ENCODE results near the gene TNIK. TPM values are rescaled to one million over a fixed set of nuclear protein-coding genes. Genes with fewer than 3 reads are reported as not detected.

The TNIK gene
- total RNA-seq, 1 donor from 2014 or later = 1.1 TPM

DNA sequence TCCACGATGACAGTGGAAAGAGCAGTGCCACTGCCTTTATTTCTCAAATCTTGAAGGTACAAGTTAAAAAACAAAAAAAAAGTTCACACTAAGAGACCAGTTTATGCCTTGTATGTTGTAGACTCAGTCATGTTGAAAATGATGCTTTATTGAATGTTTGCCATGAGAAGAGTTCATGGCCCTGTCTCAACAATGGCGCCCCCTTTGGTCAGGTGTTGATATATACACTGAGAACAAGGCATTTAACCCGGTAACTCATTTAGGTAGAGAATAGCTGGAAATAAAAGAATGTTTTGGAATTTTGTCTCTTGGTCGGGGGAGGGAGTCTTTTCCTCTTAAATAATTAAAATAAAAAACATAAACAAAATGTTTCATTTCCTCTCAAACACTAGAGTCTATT lies 288.1 kb downstream of the TNIK start:
- DNase-seq (ENCODE audit: low read depth) (no peak), FAIRE-seq (no peak)
- TF ChIP-seq, protein P1, sequence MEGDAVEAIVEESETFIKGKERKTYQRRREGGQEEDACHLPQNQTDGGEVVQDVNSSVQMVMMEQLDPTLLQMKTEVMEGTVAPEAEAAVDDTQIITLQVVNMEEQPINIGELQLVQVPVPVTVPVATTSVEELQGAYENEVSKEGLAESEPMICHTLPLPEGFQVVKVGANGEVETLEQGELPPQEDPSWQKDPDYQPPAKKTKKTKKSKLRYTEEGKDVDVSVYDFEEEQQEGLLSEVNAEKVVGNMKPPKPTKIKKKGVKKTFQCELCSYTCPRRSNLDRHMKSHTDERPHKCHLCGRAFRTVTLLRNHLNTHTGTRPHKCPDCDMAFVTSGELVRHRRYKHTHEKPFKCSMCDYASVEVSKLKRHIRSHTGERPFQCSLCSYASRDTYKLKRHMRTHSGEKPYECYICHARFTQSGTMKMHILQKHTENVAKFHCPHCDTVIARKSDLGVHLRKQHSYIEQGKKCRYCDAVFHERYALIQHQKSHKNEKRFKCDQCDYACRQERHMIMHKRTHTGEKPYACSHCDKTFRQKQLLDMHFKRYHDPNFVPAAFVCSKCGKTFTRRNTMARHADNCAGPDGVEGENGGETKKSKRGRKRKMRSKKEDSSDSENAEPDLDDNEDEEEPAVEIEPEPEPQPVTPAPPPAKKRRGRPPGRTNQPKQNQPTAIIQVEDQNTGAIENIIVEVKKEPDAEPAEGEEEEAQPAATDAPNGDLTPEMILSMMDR (IDR thresholded peaks at IDR 0.05; ENCODE audit: insufficient read depth, low read length, severe bottlenecking) = peak; percentile 27

DNA sequence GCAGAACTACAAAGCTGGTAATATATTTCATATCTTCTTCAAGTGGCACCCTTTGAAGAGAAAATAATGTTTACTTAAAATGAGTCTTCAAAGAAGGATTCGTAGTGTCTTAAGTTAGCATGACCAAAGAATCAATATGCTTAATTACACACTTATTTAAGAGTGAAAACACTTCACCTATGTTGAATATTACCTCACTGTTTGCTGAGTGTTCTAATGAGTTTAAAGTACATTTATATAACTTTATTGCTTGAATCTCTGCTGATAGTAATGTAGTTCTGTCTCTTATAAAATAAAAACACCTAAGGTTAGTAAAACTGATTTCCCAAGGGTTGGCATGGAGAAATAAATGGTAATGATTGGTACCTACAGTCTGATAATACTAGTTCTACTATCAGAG lies 290.3 kb downstream of the TNIK start:
- Histone ChIP-seq H3K4me3 (ENCODE audit: low read depth, low read length) (no peak overlapping the region), H3K27me3 (ENCODE audit: control insufficient read depth, insufficient read depth, low read length) (no peaks in the 10 kb centered on the region), H3K36me3 (ENCODE audit: control insufficient read depth, insufficient read depth, low read length) (no peaks in the 10 kb centered on the region)
- FAIRE-seq (no peak), DNase-seq (ENCODE audit: low read depth) (no peak)
- TF ChIP-seq, protein P1 (IDR thresholded peaks at IDR 0.05; ENCODE audit: insufficient read depth, low read length, severe bottlenecking) = no peak

More for the DNA sequence above, 288.1 kb downstream of the TNIK start:
- Histone ChIP-seq H3K36me3 (ENCODE audit: control insufficient read depth, insufficient read depth, low read length) (no peaks in the 10 kb centered on the region), H3K4me3 (ENCODE audit: low read depth, low read length) (no peak overlapping the region), H3K27me3 (ENCODE audit: control insufficient read depth, insufficient read depth, low read length) (no peaks in the 10 kb centered on the region)

DNA sequence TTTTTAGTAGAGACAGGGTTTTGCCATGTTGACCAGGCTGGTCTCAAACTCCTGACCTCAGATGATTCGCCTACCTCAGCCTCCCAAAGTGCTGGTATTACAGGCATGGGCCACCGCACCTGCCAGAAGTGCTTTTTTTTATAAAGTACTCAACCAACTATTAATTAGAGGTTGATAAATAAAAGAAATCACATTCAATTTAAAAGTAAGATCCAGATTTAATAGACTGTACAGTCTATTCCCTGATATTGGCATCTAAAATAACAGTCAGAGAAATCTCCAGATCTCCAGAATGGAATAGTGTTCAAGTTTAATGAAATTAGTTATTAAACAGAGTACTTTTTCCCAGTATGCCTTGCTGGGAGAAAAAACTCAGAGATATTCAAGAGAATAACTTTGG lies 290.8 kb downstream of the TNIK start:
- no peak for FAIRE-seq

DNA sequence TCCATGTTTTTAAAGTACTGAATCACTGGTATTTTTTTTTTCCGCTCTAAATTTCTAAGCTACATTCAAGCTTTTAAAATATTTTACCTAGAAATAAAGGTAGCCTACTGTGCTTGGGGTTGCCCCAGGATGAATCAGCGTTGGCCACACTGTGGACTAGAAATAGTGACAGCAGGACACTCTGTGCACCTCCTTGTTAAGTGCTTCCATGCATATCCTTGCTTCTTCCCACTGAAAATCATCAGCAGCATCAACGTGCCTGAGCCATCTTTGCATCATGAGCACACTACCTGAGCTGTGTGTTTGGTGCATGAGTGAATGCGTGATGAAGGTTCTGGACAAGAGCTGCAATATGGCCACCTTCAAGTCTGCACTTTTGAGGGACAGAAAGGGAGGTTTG lies 291.7 kb downstream of the TNIK start:
- H3K36me3 ChIP-seq (ENCODE audit: control insufficient read depth, insufficient read depth, low read length) = no peaks in the 10 kb centered on the region
- no peak overlapping the region for H3K4me3 ChIP-seq (ENCODE audit: low read depth, low read length)
- no peak for FAIRE-seq
- TF ChIP-seq, protein P1 (IDR thresholded peaks at IDR 0.05; ENCODE audit: insufficient read depth, low read length, severe bottlenecking) = no peak
- no peak for DNase-seq (ENCODE audit: low read depth)
- no peaks in the 10 kb centered on the region for H3K27me3 ChIP-seq (ENCODE audit: control insufficient read depth, insufficient read depth, low read length)

More for the DNA sequence above, 290.8 kb downstream of the TNIK start:
- H3K36me3 ChIP-seq (ENCODE audit: control insufficient read depth, insufficient read depth, low read length) = no peaks in the 10 kb centered on the region
- H3K27me3 ChIP-seq (ENCODE audit: control insufficient read depth, insufficient read depth, low read length) = no peaks in the 10 kb centered on the region
- no peak overlapping the region for H3K4me3 ChIP-seq (ENCODE audit: low read depth, low read length)
- no peak for DNase-seq (ENCODE audit: low read depth)
- TF ChIP-seq, protein P1 (IDR thresholded peaks at IDR 0.05; ENCODE audit: insufficient read depth, low read length, severe bottlenecking) = no peak

DNA sequence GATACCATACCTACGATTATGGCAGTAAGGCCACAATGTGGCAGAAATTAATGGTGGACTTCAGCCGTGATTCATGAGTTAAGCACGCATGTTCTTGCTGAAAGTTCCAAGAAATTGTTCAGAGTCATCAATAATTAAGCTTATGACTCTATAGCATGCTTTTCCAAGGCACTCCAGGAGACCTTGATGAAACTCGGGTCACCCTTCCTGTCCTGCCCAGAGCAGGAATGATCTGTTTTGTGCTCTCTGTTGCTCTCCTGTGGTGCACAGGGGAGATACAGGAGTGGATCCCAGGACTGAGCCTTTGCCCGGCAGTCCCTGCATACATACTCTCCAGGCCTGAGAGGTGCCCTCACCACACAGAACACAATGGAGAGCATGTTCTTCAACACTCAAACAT lies 292.1 kb downstream of the TNIK start:
- Histone ChIP-seq H3K27me3 (ENCODE audit: control insufficient read depth, insufficient read depth, low read length) (no peaks in the 10 kb centered on the region), H3K36me3 (ENCODE audit: control insufficient read depth, insufficient read depth, low read length) (no peaks in the 10 kb centered on the region), H3K4me3 (ENCODE audit: low read depth, low read length) (no peak overlapping the region)
- no peak for FAIRE-seq
- DNase-seq (ENCODE audit: low read depth) = peak; percentile 37
- TF ChIP-seq, protein P1 (IDR thresholded peaks at IDR 0.05; ENCODE audit: insufficient read depth, low read length, severe bottlenecking) = peak; percentile 41

DNA sequence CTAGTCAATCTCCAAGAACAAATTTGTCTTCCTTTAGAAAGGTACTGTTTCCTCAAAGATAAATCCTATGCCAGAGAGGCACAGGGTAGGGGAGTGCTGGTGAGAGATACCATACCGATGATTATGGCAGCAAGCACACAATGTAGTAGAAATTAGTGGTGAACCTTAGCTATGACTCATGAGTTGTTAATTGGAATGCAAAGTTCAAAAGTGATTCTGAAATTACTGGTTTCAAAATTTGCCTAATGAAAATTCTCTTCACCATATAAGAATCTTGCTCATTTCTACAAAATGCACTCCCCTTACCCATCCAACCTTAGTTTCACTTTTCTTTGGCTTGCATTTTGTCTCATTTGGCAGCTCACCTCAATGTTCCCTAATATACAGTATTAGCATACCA lies 294.2 kb downstream of the TNIK start:
- DNase-seq (ENCODE audit: low read depth) (no peak), FAIRE-seq (no peak)
- Histone ChIP-seq H3K4me3 (ENCODE audit: low read depth, low read length) (no peak overlapping the region), H3K36me3 (ENCODE audit: control insufficient read depth, insufficient read depth, low read length) (no peaks in the 10 kb centered on the region), H3K27me3 (ENCODE audit: control insufficient read depth, insufficient read depth, low read length) (no peaks in the 10 kb centered on the region)
- TF ChIP-seq, protein P1 (IDR thresholded peaks at IDR 0.05; ENCODE audit: insufficient read depth, low read length, severe bottlenecking) = no peak
